OCI-LY7 (cell line): Measurements from ENCODE around the gene NDUFV2.

Experiments used
- EZH2phosphoT487 ChIP-seq: fragments of 200-600 bp; sonication (generic); IDR thresholded peaks from 2 replicates; pipeline ENCODE4 v1.6.1; 2018; ENCODE audit warnings: low read depth, borderline replicate concordance, mild to moderate bottlenecking, mixed run types, antibody characterized with exemption, low read length, moderate library complexity, mixed read lengths
- TF ChIP-seq, protein P1 (sequence below): fragments of 200-600 bp; sonication (generic); conservative IDR thresholded peaks from 2 replicates; pipeline ENCODE4 v1.5.1; 2014; ENCODE audit warnings: mild to moderate bottlenecking, antibody characterized with exemption, low read length, moderate library complexity, mixed read lengths

DNA sequence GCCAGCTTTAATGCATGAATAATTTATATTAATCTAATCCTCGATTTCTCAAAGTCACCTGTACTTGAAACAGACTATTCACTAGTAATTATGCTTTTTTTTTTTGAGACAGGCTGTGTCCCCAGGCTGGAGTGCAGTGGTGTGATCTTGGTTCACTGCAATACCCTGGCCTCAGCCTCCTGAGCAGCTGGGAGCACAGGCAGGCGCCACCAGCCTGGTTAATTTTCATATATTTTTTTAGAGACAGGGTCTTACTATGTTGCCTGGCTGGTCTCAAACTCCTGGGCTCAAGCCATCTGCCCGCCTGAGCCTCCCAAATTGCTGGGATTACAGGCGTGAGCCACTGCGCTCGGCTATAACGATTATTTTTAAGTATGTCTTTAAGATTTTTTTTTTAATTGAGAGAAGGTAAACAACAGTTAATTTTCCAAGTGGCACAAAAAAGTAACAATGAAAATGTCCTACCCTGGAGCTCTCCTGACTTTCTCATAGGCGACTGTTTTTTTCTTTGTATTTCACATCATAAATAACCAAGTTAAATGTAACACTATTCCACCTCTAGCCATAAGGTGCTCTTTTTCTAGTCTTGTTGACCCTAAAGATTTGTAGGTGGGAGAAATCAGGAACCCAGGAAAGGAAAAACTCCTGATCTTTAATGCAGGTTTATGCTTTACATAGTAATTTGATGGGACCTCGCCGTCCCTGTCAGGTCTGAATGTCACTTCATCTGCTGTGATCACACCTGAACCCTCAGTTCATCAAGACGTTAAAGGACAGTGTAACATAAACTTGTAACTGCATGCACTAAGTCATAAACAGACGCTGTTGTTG lies 32.8 kb downstream of the NDUFV2 start:
- TF ChIP-seq, protein P1, sequence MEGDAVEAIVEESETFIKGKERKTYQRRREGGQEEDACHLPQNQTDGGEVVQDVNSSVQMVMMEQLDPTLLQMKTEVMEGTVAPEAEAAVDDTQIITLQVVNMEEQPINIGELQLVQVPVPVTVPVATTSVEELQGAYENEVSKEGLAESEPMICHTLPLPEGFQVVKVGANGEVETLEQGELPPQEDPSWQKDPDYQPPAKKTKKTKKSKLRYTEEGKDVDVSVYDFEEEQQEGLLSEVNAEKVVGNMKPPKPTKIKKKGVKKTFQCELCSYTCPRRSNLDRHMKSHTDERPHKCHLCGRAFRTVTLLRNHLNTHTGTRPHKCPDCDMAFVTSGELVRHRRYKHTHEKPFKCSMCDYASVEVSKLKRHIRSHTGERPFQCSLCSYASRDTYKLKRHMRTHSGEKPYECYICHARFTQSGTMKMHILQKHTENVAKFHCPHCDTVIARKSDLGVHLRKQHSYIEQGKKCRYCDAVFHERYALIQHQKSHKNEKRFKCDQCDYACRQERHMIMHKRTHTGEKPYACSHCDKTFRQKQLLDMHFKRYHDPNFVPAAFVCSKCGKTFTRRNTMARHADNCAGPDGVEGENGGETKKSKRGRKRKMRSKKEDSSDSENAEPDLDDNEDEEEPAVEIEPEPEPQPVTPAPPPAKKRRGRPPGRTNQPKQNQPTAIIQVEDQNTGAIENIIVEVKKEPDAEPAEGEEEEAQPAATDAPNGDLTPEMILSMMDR = no peak
- TF ChIP-seq EZH2phosphoT487 = no peak
